IMR-90 (cell line): ENCODE data around the gene MAN2A2. TPM values are rescaled to one million over a fixed set of nuclear protein-coding genes. Genes with fewer than 3 reads are reported as not detected.

Source experiments
- ATAC-seq: fragments of 200-7000 bp; cut with Tn5 transposase; 2 replicates; pipeline ENCODE4 v1.9.1; 2020; ENCODE audit warnings: low read depth, mild to moderate bottlenecking, moderate library complexity
- BruUV-seq: library from RNA; stranded (reverse); fragments of 400-500 nt; replicated peaks from 2 replicates; lab custom pipeline; 2021; lab: Mats Ljungman, UMichigan
- CTCF ChIA-PET: fragments of 300-600 bp; formaldehyde crosslinking; extraction: SDS; loops from one replicate; lab custom pipeline; 2021; ENCODE audit warnings: antibody characterized with exemption; lab: Yijun Ruan, JAX
- POLR2A ChIA-PET: fragments of 300-600 bp; sonication (Branson Sonifier 250); formaldehyde crosslinking; loops from one replicate; lab custom pipeline; 2022; ENCODE audit warnings: antibody characterized with exemption; ENCODE audit not compliant: unreplicated experiment; lab: Charles Lee
- DNase-seq: peaks from one replicate; pipeline ENCODE4 v3.0.0; 2013
- H2AFZ ChIP-seq: replicated peaks from 2 replicates; pipeline ENCODE3; 2013; ENCODE audit warnings: low read length, mild to moderate bottlenecking; ENCODE audit not compliant: poor library complexity
- H2AK5ac ChIP-seq: 2 replicates; pipeline ENCODE4 v1.6.1; 2013; ENCODE audit warnings: low read depth, low read length, inconsistent platforms
- H2AK9ac ChIP-seq: replicated peaks from 2 replicates; pipeline ENCODE3; 2013; ENCODE audit warnings: mild to moderate bottlenecking, low read depth, low read length, moderate library complexity; ENCODE audit not compliant: poor library complexity
- H2BK120ac ChIP-seq: 2 replicates; pipeline ENCODE4 v1.6.1; 2013; ENCODE audit warnings: low read depth, low read length, inconsistent platforms
- H2BK15ac ChIP-seq: 3 replicates; pipeline ENCODE4 v1.6.1; 2013; ENCODE audit warnings: low read depth, low read length, inconsistent platforms
- H2BK20ac ChIP-seq: 2 replicates; pipeline ENCODE4 v1.6.1; 2013; ENCODE audit warnings: low read depth, mild to moderate bottlenecking, inconsistent platforms, low read length, moderate library complexity
- H2BK5ac ChIP-seq: 2 replicates; pipeline ENCODE4 v1.6.1; 2013; ENCODE audit warnings: mild to moderate bottlenecking, low read depth, low read length, inconsistent platforms; ENCODE audit not compliant: poor library complexity, severe bottlenecking
- H3K14ac ChIP-seq: replicated peaks from 2 replicates; pipeline ENCODE4 v1.6.1; 2013; ENCODE audit warnings: low read depth, low read length, inconsistent platforms
- H3K18ac ChIP-seq: 2 replicates; pipeline ENCODE4 v1.6.1; 2013; ENCODE audit warnings: low read depth, low read length, control low read depth
- H3K23ac ChIP-seq: 2 replicates; pipeline ENCODE4 v1.6.1; 2013; ENCODE audit warnings: low read depth, low read length, inconsistent platforms
- H3K27ac ChIP-seq: 2 replicates; pipeline ENCODE4 v1.5.1; 2013; ENCODE audit warnings: mild to moderate bottlenecking, control low read depth, low read length; ENCODE audit not compliant: insufficient read depth
- H3K27me3 ChIP-seq: 2 replicates; pipeline ENCODE4 v1.6.1; 2013; ENCODE audit warnings: low read length; ENCODE audit not compliant: control insufficient read depth, insufficient read depth
- H3K36me3 ChIP-seq: 2 replicates; pipeline ENCODE4 v1.6.1; 2013; ENCODE audit warnings: low read length, mixed read lengths; ENCODE audit not compliant: control insufficient read depth, insufficient read depth
- H3K4ac ChIP-seq: 2 replicates; pipeline ENCODE4 v1.6.1; 2013; ENCODE audit warnings: low read depth, low read length, inconsistent platforms
- H3K4me1 ChIP-seq: 2 replicates; pipeline ENCODE4 v1.6.1; 2013; ENCODE audit warnings: low read length, mixed read lengths; ENCODE audit not compliant: control insufficient read depth, insufficient read depth
- H3K4me2 ChIP-seq: 2 replicates; pipeline ENCODE4 v1.6.1; 2013; ENCODE audit warnings: low read depth, mild to moderate bottlenecking, control low read depth, low read length, moderate library complexity
- H3K4me3 ChIP-seq: 2 replicates; pipeline ENCODE4 v1.5.1; 2013; ENCODE audit warnings: low read depth, mild to moderate bottlenecking, control low read depth, low read length, moderate library complexity; ENCODE audit not compliant: insufficient read depth
- H3K56ac ChIP-seq: 2 replicates; pipeline ENCODE4 v1.6.1; 2013; ENCODE audit warnings: low read length, inconsistent platforms; ENCODE audit not compliant: insufficient read depth; ENCODE audit errors: extremely low read depth
- H3K79me1 ChIP-seq, 2 experiments: 2 replicates each; pipeline ENCODE4 v1.6.1; 2013; ENCODE audit warnings: low read length in 2 of 2, inconsistent platforms in 1 of 2, low read depth in 1 of 2
- H3K9ac ChIP-seq: 2 replicates; pipeline ENCODE4 v1.6.1; 2013; ENCODE audit warnings: low read depth, low read length, control low read depth
- H3K9me1 ChIP-seq: 2 replicates; pipeline ENCODE4 v1.6.1; 2013; ENCODE audit warnings: low read length, inconsistent platforms; ENCODE audit not compliant: insufficient read depth
- H3K9me3 ChIP-seq: 2 replicates; pipeline ENCODE4 v1.6.1; 2013; ENCODE audit warnings: low read length; ENCODE audit not compliant: control insufficient read depth, insufficient read depth
- H4K20me1 ChIP-seq: 2 replicates; pipeline ENCODE4 v1.6.1; 2013; ENCODE audit warnings: low read length, inconsistent platforms; ENCODE audit not compliant: insufficient read depth
- H4K5ac ChIP-seq: 2 replicates; pipeline ENCODE4 v1.6.1; 2013; ENCODE audit warnings: mild to moderate bottlenecking, low read depth, low read length, control low read depth
- H4K8ac ChIP-seq, 2 experiments: 2 replicates each; pipeline ENCODE4 v1.6.1; 2013; ENCODE audit warnings: low read depth in 2 of 2, low read length in 2 of 2, control low read depth in 1 of 2, inconsistent platforms in 1 of 2
- H4K91ac ChIP-seq: 2 replicates; pipeline ENCODE4 v1.6.1; 2013; ENCODE audit warnings: low read depth, low read length, inconsistent platforms; ENCODE audit not compliant: insufficient read depth
- BHLHE40 ChIP-seq: fragments of 150-350 bp; IDR thresholded peaks from 2 replicates; pipeline ENCODE4 v1.6.1; 2016; ENCODE audit warnings: mild to moderate bottlenecking, low read depth, low read length
- CEBPB ChIP-seq: IDR thresholded peaks from 2 replicates; pipeline ENCODE4 v1.6.1; 2012; ENCODE audit warnings: low read depth, low read length, improper control_type of control experiment
- CHD1 ChIP-seq: IDR thresholded peaks from 2 replicates; pipeline ENCODE4 v1.6.1; 2012; ENCODE audit warnings: low read depth, low read length, improper control_type of control experiment
- FOS ChIP-seq: fragments of 150-350 bp; IDR thresholded peaks from 2 replicates; pipeline ENCODE4 v1.6.1; 2016; ENCODE audit warnings: low read depth, low read length
- MAZ ChIP-seq: IDR thresholded peaks from 2 replicates; pipeline ENCODE4 v1.6.1; 2012; ENCODE audit warnings: low read depth, mild to moderate bottlenecking, low read length, improper control_type of control experiment, moderate library complexity, borderline replicate concordance
- MXI1 ChIP-seq: IDR thresholded peaks from 2 replicates; pipeline ENCODE4 v1.6.1; 2012; ENCODE audit warnings: low read depth, mild to moderate bottlenecking, low read length, moderate library complexity, borderline replicate concordance
- NFE2L2 ChIP-seq: fragments of 150-350 bp; IDR thresholded peaks from 2 replicates; pipeline ENCODE4 v1.6.1; 2016; ENCODE audit warnings: low read depth, mild to moderate bottlenecking, low read length
- POLR2A ChIP-seq: IDR thresholded peaks from 2 replicates; pipeline ENCODE4 v1.6.1; 2012; ENCODE audit warnings: mild to moderate bottlenecking, low read depth, low read length
- RAD21 ChIP-seq: IDR thresholded peaks from 2 replicates; pipeline ENCODE4 v1.6.1; 2012; ENCODE audit warnings: low read length, improper control_type of control experiment
- RFX5 ChIP-seq: IDR thresholded peaks from 2 replicates; pipeline ENCODE4 v1.8.0; 2012; ENCODE audit warnings: low read depth, mild to moderate bottlenecking, low read length, moderate library complexity
- SMC3 ChIP-seq: fragments of 150-350 bp; IDR thresholded peaks from 2 replicates; pipeline ENCODE4 v1.6.1; 2016; ENCODE audit warnings: low read depth, mild to moderate bottlenecking, antibody characterized with exemption, low read length, moderate library complexity
- WGBS, 2 experiments: methylation state at CpG; one replicate each; pipeline versions ENCODE4 v1.1.5 to v1.1.7; 2013; ENCODE audit warnings: missing lambda C conversion rate in 2 of 2; ENCODE audit not compliant: insufficient read length in 1 of 2; ENCODE audit errors: extremely low coverage in 2 of 2; 5-methylcytosine and 5-hydroxymethylcytosine counted together
- dilution Hi-C: fragments of 300-500 bp; cut with HindIII; formaldehyde crosslinking; loops from one replicate; pipeline ENCODE4 v1.14.3; 2018; ENCODE audit warnings: low sequenced_read_pairs; ENCODE audit not compliant: unreplicated experiment
- in situ Hi-C: fragments of 300-500 bp; cut with MboI; formaldehyde crosslinking; loops from 3 replicates; pipeline ENCODE4 v1.14.3; 2019; ENCODE audit warnings: low sequenced_read_pairs, inconsistent platforms, mixed read lengths
- intact Hi-C: fragments of 100-400 bp; cut with micrococcal nuclease; formaldehyde crosslinking; loops from 2 replicates; pipeline ENCODE4 v1.10.0; 2022
- polyA plus RNA-seq, 3 experiments: library from polyadenylated mRNA; depleted of rRNA; stranded (reverse); fragments of >200 nt; gene quantifications; 2 replicates each; pipeline ENCODE4 v1.2.3, GENCODE V29; 2012; ENCODE audit warnings: low replicate concordance in 1 of 3
- total RNA-seq: library from RNA; depleted of rRNA; stranded (reverse); fragments of >200 nt; gene quantifications from 2 replicates; pipeline ENCODE4 v1.2.3, GENCODE V29; 2012
- TF ChIP-seq, protein P1 (sequence below): conservative IDR thresholded peaks from 2 replicates; pipeline ENCODE4 v1.5.1; 2012; ENCODE audit warnings: mild to moderate bottlenecking, low read depth, low read length, improper control_type of control experiment
- TF ChIP-seq, protein P2 (sequence below): fragments of 150-350 bp; IDR thresholded peaks from 2 replicates; pipeline ENCODE4 v1.6.1; 2016; ENCODE audit warnings: low read depth, mild to moderate bottlenecking, low read length, moderate library complexity, borderline replicate concordance

MAN2A2 gene
- total and polyA plus RNA-seq, 2 of the 4 experiments (the other 2 are of a cell fraction) = 3.4 to 52.5 TPM

- Histone ChIP-seq H2AK5ac (no peak overlapping the region), H3K36me3 (peaks cover 69% of the 10 kb centered on the region), H3K9me3 (no peaks in the 10 kb centered on the region), H3K79me1 (peaks cover 0 to 5% of the 10 kb centered on the region in 2 experiments; a peak in 2 of 4 replicates), H3K14ac (no peak overlapping the region), H3K18ac (no peak overlapping the region), H3K56ac (no peak overlapping the region), H3K4me1 (no peaks in the 10 kb centered on the region; the same call in 1 of the 2 replicates), H4K20me1 (peaks cover 4% of the 10 kb centered on the region; the same call in 1 of the 2 replicates), H2AK9ac (no peak overlapping the region), H3K4ac (no peak overlapping the region), H3K9me1 (no peaks in the 10 kb centered on the region), H4K91ac (no peak overlapping the region), H4K8ac (no peak overlapping the region), H3K27me3 (no peaks in the 10 kb centered on the region), H3K4me2 (no peak overlapping the region), H3K4me3 (no peak overlapping the region), H4K5ac (no peak overlapping the region), H2AFZ (no peak overlapping the region), H2BK20ac (no peak overlapping the region), H2BK15ac (no peak overlapping the region), H3K23ac (no peak overlapping the region), H3K9ac (no peak overlapping the region), H3K27ac (no peak overlapping the region), H2BK120ac (no peak overlapping the region), H2BK5ac (no peak overlapping the region)
- BruUV-seq = no TSS peak
- 92% methylated on average over 5 of the region's 6 CpGs; no CpG with 5 or more reads in 1 of the 2 experiments for WGBS, 2 experiments
- no peak for TF ChIP-seq POLR2A
- TF ChIP-seq NFE2L2 = no peak
- no peak for TF ChIP-seq BHLHE40
- no peak for TF ChIP-seq SMC3
- no peak for TF ChIP-seq CEBPB
- no peak for TF ChIP-seq MXI1
- TF ChIP-seq RFX5 = no peak
- TF ChIP-seq CHD1 = no peak
- TF ChIP-seq FOS = no peak
- TF ChIP-seq, protein P1, sequence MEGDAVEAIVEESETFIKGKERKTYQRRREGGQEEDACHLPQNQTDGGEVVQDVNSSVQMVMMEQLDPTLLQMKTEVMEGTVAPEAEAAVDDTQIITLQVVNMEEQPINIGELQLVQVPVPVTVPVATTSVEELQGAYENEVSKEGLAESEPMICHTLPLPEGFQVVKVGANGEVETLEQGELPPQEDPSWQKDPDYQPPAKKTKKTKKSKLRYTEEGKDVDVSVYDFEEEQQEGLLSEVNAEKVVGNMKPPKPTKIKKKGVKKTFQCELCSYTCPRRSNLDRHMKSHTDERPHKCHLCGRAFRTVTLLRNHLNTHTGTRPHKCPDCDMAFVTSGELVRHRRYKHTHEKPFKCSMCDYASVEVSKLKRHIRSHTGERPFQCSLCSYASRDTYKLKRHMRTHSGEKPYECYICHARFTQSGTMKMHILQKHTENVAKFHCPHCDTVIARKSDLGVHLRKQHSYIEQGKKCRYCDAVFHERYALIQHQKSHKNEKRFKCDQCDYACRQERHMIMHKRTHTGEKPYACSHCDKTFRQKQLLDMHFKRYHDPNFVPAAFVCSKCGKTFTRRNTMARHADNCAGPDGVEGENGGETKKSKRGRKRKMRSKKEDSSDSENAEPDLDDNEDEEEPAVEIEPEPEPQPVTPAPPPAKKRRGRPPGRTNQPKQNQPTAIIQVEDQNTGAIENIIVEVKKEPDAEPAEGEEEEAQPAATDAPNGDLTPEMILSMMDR = no peak
- TF ChIP-seq, protein P2, sequence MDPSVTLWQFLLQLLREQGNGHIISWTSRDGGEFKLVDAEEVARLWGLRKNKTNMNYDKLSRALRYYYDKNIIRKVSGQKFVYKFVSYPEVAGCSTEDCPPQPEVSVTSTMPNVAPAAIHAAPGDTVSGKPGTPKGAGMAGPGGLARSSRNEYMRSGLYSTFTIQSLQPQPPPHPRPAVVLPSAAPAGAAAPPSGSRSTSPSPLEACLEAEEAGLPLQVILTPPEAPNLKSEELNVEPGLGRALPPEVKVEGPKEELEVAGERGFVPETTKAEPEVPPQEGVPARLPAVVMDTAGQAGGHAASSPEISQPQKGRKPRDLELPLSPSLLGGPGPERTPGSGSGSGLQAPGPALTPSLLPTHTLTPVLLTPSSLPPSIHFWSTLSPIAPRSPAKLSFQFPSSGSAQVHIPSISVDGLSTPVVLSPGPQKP = no peak
- TF ChIP-seq MAZ = no peak
- TF ChIP-seq RAD21 = no peak
- DNase-seq (no peak), ATAC-seq (no peak)
- ChIA-PET CTCF (no interaction called here), POLR2A (no interaction called here)
- in situ Hi-C loops = loop anchor here (10.0 kb wide), 1 partner anchor 324 kb away; no protein-coding TSS in a partner anchor
- intact Hi-C loops = no loop called here
- dilution Hi-C loops = no loop called here
Measured at GRCh38 chr15:90950676-90951075, 47.6 kb downstream of the MAN2A2 start.
